Suprapubic skin (tissue), 3 donors: ENCODE results near the gene BBS1.

Experiments used
- CTCF ChIP-seq, 2 donors: fragments of 200-600 bp in 1 of 2; fragments of 450-650 bp in 1 of 2; sonication (generic) in 1 of 2; IDR thresholded peaks; one replicate each; pipeline ENCODE4 v1.5.1; 2016 to 2019; ENCODE audit warnings: antibody characterized with exemption in 2 of 2, mild to moderate bottlenecking in 1 of 2, moderate library complexity in 1 of 2
- POLR2A ChIP-seq, 2 donors: fragments of 450-650 bp; IDR thresholded peaks; one replicate each; pipeline ENCODE4 v1.6.1; 2017; ENCODE audit warnings: antibody characterized with exemption in 2 of 2, mild to moderate bottlenecking in 2 of 2, moderate library complexity in 2 of 2

GRCh38 chr11:66580803-66581202 is 70.4 kb downstream of the BBS1 start:
- no peak for TF ChIP-seq CTCF (IDR thresholded peaks at IDR 0.05)
- TF ChIP-seq POLR2A (IDR thresholded peaks at IDR 0.05) = no peak
